Frontal cortex (tissue), 4 donors: ENCODE results near the gene LSM7. TPM values are rescaled to one million over a fixed set of nuclear protein-coding genes. Genes with fewer than 3 reads are reported as not detected.

Experiments used
- DNase-seq, 2 donors: peaks; one replicate each; pipeline ENCODE4 v3.0.0; 2012; ENCODE audit warnings: low spot score in 2 of 2
- FAIRE-seq: peaks from 2 replicates; lab custom pipeline; 2012; peaks lifted over from hg19 to GRCh38; lab: Jason Lieb, UNC
- total RNA-seq: library from RNA; depleted of rRNA; stranded (reverse); fragments of >200 nt; gene quantifications from one replicate; pipeline ENCODE4 v1.2.3, GENCODE V29; 2014
- donor health status: control.
- donor health status: control.
- donor health status: control.

The LSM7 gene
- total RNA-seq, 1 donor from 2014 or later, result 97.4 TPM

- DNase-seq (no peak), FAIRE-seq (no peak)
These were observed 20.8 kb downstream of the LSM7 start for GRCh38 chr19:2307518-2308012.

- FAIRE-seq (no peak), DNase-seq (no peak)
These were observed 21.4 kb downstream of the LSM7 start for GRCh38 chr19:2306971-2307370.

GRCh38 chr19:2306281-2306806 is 22.0 kb downstream of the LSM7 start:
- FAIRE-seq, result no peak

GRCh38 chr19:2305452-2306280 is 22.7 kb downstream of the LSM7 start:
- no peak for DNase-seq

More at GRCh38 chr19:2306281-2306806, 22.0 kb downstream of the LSM7 start:
- DNase-seq, result no peak

GRCh38 chr19:2303211-2303798 is 25.1 kb downstream of the LSM7 start:
- FAIRE-seq, result no peak

More at GRCh38 chr19:2305452-2306280, 22.7 kb downstream of the LSM7 start:
- FAIRE-seq, result no peak

GRCh38 chr19:2302319-2303210 is 25.8 kb downstream of the LSM7 start:
- no peak for FAIRE-seq
- DNase-seq, result peak; percentile 54 to 80

More at GRCh38 chr19:2303211-2303798, 25.1 kb downstream of the LSM7 start:
- DNase-seq, result no peak

GRCh38 chr19:2300533-2300932 is 27.9 kb downstream of the LSM7 start:
- FAIRE-seq, result no peak
- no peak for DNase-seq

- DNase-seq, result no peak
These were observed 32.2 kb downstream of the LSM7 start for GRCh38 chr19:2296141-2296540.

GRCh38 chr19:2294687-2295335 is 33.6 kb downstream of the LSM7 start:
- DNase-seq (peak; percentile 59 to 75), FAIRE-seq (no peak)

More at GRCh38 chr19:2296141-2296540, 32.2 kb downstream of the LSM7 start:
- no peak for FAIRE-seq

GRCh38 chr19:2291185-2291751 is 37.1 kb downstream of the LSM7 start:
- FAIRE-seq (no peak), DNase-seq (peak in 1 of 2 donors; percentile 54)

GRCh38 chr19:2290441-2291184 is 37.8 kb downstream of the LSM7 start:
- no peak for FAIRE-seq
- DNase-seq, result no peak

- DNase-seq (peak in 1 of 2 donors; percentile 57), FAIRE-seq (no peak)
These were observed 38.5 kb downstream of the LSM7 start for GRCh38 chr19:2289714-2290435.

GRCh38 chr19:2288818-2289713 is 39.3 kb downstream of the LSM7 start:
- FAIRE-seq, result no peak
- no peak for DNase-seq

- no peak for FAIRE-seq
- DNase-seq, result no peak
These were observed 40.0 kb downstream of the LSM7 start for GRCh38 chr19:2288338-2288817.

GRCh38 chr19:2287585-2288337 is 40.6 kb downstream of the LSM7 start:
- no peak for DNase-seq
- FAIRE-seq, result no peak
